Bronchial epithelial cell (primary cell): Measurements from ENCODE around the gene AEBP2. TPM values are rescaled to one million over a fixed set of nuclear protein-coding genes. Genes with fewer than 3 reads are reported as not detected.
A peak's percentile ranks its signal among the peaks of the same experiment; 100 is the strongest.

ENCODE experiments used
- DNase-seq: peaks from one replicate; pipeline ENCODE4 v3.0.0-alpha.2; 2010; ENCODE audit warnings: low read depth
- FAIRE-seq: peaks from 2 replicates; lab custom pipeline; 2011; peaks lifted over from hg19 to GRCh38; lab: Jason Lieb, UNC
- H3K27me3 ChIP-seq: 2 replicates; pipeline ENCODE4 v1.5.1; 2011; ENCODE audit warnings: low read length; ENCODE audit not compliant: control insufficient read depth, insufficient read depth
- H3K36me3 ChIP-seq: 2 replicates; pipeline ENCODE4 v1.5.1; 2011; ENCODE audit warnings: low read length; ENCODE audit not compliant: control insufficient read depth, insufficient read depth
- H3K4me3 ChIP-seq: 2 replicates; pipeline ENCODE4 v1.5.1; 2011; ENCODE audit warnings: mild to moderate bottlenecking, low read depth, low read length, control low read depth
- total RNA-seq: library from RNA; depleted of rRNA; stranded (reverse); fragments of >200 nt; gene quantifications from 2 replicates; pipeline ENCODE4 v1.2.1, GENCODE V29; 2014
- TF ChIP-seq, protein P1 (sequence below): IDR thresholded peaks from 2 replicates; pipeline ENCODE4 v1.5.1; 2011; ENCODE audit warnings: mild to moderate bottlenecking, moderate library complexity, low read length, control low read depth, inconsistent platforms; ENCODE audit not compliant: insufficient read depth, severe bottlenecking

Gene AEBP2
- total RNA-seq, 1 donor from 2014 or later, result 12.6 TPM

DNA sequence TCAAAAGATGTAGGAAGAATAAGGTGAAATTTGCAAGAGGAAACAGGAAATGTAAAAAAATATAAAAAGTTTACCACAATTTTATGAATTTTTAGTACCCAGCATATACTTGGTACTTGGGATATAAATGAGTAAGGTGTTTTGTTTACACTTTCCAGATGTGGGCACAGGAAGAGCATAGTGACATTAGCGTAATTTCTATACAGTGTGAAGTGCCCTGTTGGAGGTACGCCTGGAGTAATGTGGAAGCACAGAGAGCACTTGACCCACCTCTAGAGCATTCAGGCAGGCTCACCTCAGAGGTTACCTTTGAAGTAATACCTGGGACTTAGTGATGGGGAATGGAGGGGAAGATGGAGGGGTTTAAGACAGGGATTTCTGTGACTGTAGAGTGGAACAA, 89.5 kb downstream of the AEBP2 start:
- TF ChIP-seq, protein P1, sequence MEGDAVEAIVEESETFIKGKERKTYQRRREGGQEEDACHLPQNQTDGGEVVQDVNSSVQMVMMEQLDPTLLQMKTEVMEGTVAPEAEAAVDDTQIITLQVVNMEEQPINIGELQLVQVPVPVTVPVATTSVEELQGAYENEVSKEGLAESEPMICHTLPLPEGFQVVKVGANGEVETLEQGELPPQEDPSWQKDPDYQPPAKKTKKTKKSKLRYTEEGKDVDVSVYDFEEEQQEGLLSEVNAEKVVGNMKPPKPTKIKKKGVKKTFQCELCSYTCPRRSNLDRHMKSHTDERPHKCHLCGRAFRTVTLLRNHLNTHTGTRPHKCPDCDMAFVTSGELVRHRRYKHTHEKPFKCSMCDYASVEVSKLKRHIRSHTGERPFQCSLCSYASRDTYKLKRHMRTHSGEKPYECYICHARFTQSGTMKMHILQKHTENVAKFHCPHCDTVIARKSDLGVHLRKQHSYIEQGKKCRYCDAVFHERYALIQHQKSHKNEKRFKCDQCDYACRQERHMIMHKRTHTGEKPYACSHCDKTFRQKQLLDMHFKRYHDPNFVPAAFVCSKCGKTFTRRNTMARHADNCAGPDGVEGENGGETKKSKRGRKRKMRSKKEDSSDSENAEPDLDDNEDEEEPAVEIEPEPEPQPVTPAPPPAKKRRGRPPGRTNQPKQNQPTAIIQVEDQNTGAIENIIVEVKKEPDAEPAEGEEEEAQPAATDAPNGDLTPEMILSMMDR, result no peak
- Histone ChIP-seq H3K27me3 (no peaks in the 10 kb centered on the region), H3K4me3 (no peak overlapping the region), H3K36me3 (no peaks in the 10 kb centered on the region)
- DNase-seq (no peak), FAIRE-seq (peak; percentile 23)

GRCh38 chr12:19529951-19530636, 90.8 kb downstream of the AEBP2 start:
- TF ChIP-seq, protein P1, result no peak
- no peak overlapping the region for H3K4me3 ChIP-seq
- H3K27me3 ChIP-seq, result no peaks in the 10 kb centered on the region
- FAIRE-seq (no peak), DNase-seq (peak; percentile 29)
- no peaks in the 10 kb centered on the region for H3K36me3 ChIP-seq

DNA sequence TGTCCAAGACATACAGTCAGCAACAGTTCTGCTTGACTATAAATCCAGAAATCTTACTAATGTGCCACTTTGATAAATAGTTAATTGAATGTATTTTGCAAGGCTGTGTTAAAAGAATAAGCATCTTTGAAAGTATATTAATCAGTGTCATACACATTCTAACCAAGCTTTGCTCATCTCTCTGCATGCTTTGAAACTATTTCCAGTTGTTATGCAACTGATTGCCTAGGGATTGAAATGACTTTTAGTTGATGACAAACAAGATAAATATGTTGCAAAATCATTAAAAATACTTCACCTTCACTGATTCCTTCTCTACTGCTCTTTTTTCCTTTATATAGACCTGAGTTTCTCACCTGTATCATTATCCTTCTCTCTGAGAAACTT, 91.3 kb downstream of the AEBP2 start:
- H3K36me3 ChIP-seq, result no peaks in the 10 kb centered on the region
- DNase-seq, result peak; percentile 51
- no peaks in the 10 kb centered on the region for H3K27me3 ChIP-seq
- H3K4me3 ChIP-seq, result no peak overlapping the region
- TF ChIP-seq, protein P1, result no peak
- FAIRE-seq, result no peak

DNA sequence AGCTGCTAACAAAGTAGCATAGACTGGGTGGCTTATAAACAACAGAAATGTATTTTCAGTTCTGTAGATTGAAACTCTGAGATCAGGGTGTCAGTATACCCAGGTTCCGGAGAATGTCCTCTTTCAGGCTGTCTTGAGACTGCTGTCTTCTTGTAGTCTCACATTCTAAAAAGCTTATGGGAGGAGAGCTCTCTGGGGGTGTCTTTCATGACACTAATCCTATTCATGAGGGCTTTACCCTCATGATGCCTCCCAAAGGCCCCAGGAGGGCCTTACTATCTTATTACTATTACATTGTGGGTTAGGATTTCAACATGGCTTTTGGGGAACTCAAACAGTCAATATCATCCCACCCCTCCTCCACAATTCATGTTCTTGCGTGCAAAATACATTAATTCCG, 94.3 kb downstream of the AEBP2 start:
- no peaks in the 10 kb centered on the region for H3K36me3 ChIP-seq
- FAIRE-seq, result no peak
- no peaks in the 10 kb centered on the region for H3K27me3 ChIP-seq
- no peak overlapping the region for H3K4me3 ChIP-seq
- TF ChIP-seq, protein P1, result no peak
- DNase-seq, result no peak

DNA sequence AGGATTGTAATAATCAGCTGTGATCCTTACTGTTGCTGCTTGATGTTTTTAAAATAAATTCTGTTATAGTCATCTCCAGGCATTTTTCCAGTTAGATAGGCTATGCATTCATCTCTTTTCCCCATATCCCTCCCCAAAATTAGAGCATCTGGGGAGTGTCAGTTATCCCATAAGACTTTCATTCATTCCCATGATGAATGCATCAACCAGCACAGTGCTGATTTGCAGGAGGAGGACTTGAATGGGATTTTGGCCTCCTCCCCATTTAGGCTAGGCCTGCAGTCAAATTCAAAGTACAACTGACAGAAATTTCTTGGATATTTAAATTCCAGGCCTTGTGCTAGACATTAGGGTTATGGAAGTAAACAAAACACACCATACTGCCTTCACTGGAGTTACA, 99.8 kb downstream of the AEBP2 start:
- no peak for FAIRE-seq
- no peak for DNase-seq
- Histone ChIP-seq H3K4me3 (no peak overlapping the region), H3K27me3 (no peaks in the 10 kb centered on the region), H3K36me3 (peaks cover under 1% of the 10 kb centered on the region)
- TF ChIP-seq, protein P1, result no peak

DNA sequence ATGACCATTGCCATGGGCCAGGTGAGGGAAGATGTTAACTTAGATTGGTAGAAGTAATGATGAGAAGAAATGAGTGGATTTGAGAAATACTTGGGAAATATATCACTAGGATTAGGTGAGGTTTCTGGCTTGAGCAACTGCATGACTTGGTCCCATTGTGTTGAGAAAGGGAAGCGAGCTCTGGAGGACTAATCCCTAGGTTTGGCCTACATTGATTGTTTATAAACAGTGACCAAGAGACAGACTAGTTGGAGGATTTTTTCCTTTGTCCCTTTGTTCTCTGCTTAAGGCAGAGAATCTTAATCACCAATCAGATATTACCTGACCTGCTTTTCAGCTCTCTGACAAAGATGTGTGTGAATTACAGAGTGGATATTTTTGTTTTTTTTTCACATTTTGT, 100.5 kb downstream of the AEBP2 start:
- peak; percentile 20 for DNase-seq

More for the DNA sequence above, 100.5 kb downstream of the AEBP2 start:
- FAIRE-seq, result no peak
- Histone ChIP-seq H3K27me3 (no peaks in the 10 kb centered on the region), H3K36me3 (peaks cover 2% of the 10 kb centered on the region), H3K4me3 (no peak overlapping the region)
- TF ChIP-seq, protein P1, result no peak
